GM23248 (cell line): Measurements from ENCODE around the gene ATP6V0E2.

Experiments used
- EZH2 ChIP-seq: fragments of 200-600 bp; sonication (generic); IDR thresholded peaks from 2 replicates; pipeline ENCODE4 v1.6.1; 2018; ENCODE audit warnings: antibody characterized with exemption, mild to moderate bottlenecking; ENCODE audit not compliant: insufficient read depth, poor library complexity, severe bottlenecking
- EZH2phosphoT487 ChIP-seq: fragments of 200-600 bp; sonication (generic); IDR thresholded peaks from 2 replicates; pipeline ENCODE4 v1.6.1; 2018; ENCODE audit warnings: antibody characterized with exemption, moderate library complexity, mild to moderate bottlenecking, low read depth; ENCODE audit not compliant: insufficient read depth

DNA sequence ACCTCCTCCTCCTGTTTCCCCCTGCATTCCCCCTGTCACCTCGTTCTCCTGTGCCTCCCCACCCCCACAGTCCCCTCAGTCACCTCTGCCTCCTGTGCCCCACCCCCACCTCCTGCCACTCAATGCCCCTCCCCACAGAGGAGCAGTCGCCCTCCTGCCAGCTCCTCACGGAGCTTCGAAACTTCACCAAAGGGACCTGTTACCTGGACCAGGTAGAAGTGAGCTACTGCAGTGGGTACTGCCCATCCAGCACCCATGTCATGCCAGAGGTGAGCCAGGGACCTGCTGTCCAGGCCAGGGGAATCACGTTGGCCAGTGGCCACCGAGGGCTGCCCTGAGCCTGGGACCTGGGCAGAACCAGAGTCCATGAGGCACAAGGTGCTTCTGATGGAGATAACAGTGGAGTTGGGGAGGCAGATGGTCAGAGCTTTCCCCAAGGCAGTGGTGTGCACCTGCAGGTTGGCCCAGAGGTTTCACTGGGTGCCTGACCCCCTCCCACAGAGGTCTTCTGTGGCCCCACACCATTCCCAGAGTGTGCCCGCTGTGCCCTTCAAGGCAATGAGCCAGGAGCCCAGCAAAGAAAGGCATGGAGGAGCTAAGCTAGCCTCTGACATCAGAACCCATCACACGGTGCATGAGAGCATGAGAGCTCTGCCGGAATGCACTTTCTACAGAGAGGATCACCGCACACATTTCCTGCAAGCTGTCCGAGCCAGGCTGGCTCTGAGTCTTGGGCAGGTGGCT lies 42.6 kb upstream of the ATP6V0E2 start:
- no peak for TF ChIP-seq EZH2phosphoT487
- no peak for TF ChIP-seq EZH2
